Neural progenitor cell (in vitro differentiated cells): Measurements from ENCODE around the gene MAP3K2.

Experiments
- EZH2 ChIP-seq: fragments of 200-600 bp; sonication (generic); IDR thresholded peaks from 2 replicates; pipeline ENCODE4 v1.6.1; 2017; ENCODE audit warnings: antibody characterized with exemption, mild to moderate bottlenecking, moderate library complexity
- EZH2phosphoT487 ChIP-seq: fragments of 200-600 bp; sonication (generic); IDR thresholded peaks from 2 replicates; pipeline ENCODE4 v1.6.1; 2017; ENCODE audit warnings: antibody characterized with exemption
- TF ChIP-seq, protein P1 (sequence below): fragments of 200-600 bp; sonication (generic); IDR thresholded peaks from 2 replicates; pipeline ENCODE4 v1.5.1; 2017; ENCODE audit warnings: antibody characterized with exemption, mild to moderate bottlenecking

DNA sequence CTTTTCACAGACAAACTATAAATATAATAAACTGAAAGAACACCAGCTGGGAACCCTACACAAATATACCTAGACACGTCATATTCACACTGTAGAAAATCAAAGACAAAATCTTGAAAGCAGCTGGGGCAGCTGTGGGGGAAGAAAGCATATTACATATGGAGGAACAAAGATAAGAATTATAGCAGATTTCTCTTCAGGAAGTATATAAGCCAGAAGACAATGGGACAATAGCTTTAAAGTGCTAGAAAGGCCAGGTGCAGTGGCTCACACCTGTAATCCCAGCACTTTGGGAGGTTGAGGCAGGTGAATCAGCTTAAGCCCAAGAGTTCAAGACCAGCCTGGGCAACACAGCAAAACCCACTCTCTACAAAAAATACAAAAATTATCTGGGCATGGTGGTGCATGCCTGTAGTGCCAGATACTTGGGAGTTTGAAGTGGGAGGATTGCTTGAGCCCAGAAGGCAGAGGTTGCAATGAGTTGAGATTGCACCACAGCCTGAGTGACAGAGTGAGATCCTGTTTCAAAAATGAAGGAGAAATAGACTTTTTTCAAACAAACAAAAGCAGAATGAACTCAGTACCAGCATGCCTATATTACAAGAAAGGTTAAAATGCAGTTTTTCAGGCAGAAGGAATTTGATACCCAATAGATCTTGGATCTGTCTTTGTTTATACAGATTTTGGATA lies 67.0 kb downstream of the MAP3K2 start:
- TF ChIP-seq, protein P1, sequence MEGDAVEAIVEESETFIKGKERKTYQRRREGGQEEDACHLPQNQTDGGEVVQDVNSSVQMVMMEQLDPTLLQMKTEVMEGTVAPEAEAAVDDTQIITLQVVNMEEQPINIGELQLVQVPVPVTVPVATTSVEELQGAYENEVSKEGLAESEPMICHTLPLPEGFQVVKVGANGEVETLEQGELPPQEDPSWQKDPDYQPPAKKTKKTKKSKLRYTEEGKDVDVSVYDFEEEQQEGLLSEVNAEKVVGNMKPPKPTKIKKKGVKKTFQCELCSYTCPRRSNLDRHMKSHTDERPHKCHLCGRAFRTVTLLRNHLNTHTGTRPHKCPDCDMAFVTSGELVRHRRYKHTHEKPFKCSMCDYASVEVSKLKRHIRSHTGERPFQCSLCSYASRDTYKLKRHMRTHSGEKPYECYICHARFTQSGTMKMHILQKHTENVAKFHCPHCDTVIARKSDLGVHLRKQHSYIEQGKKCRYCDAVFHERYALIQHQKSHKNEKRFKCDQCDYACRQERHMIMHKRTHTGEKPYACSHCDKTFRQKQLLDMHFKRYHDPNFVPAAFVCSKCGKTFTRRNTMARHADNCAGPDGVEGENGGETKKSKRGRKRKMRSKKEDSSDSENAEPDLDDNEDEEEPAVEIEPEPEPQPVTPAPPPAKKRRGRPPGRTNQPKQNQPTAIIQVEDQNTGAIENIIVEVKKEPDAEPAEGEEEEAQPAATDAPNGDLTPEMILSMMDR: no peak
- TF ChIP-seq EZH2 (no peak), EZH2phosphoT487 (no peak)
